Activated T-cell treated with anti-CD3 and anti-CD28 coated beads, Interleukin-2, amount 50 U/mL, for 48 hours (primary cell): ENCODE data around the gene GART.
A peak's percentile ranks its signal among the peaks of the same experiment; 100 is the strongest.
"Not testable (repeated sequence)": the region's sequence is repeated elsewhere in the genome, so short reads cannot be mapped to it uniquely, and the experiment has no call there.

ENCODE experiments used
- DNase-seq, 2 experiments: peaks; one replicate each; pipeline ENCODE4 v3.0.0-alpha.2; 2020

Gene GART

GRCh38 chr21:33541756-33542639 is at the start of gene GART:
Gene GART (minus strand): TSS chr21:33542117. CDS start chr21:33539315, 2,802 bp downstream.
- DNase-seq, result peak; percentile 89 to 92

GRCh38 chr21:33588485-33589335 is 46.8 kb upstream of the GART start, which contains the start of gene DONSON:
Gene DONSON (minus strand): TSS chr21:33588684. CDS start chr21:33588641, 43 bp downstream.
- DNase-seq, result peak; percentile 91 to 94

GRCh38 chr21:33587792-33588484 is 46.0 kb upstream of the GART start:
- no peak for DNase-seq

- no peak for DNase-seq
Measured at GRCh38 chr21:33586927-33587326, 45.0 kb upstream of the GART start.

- DNase-seq, result no peak
Measured at GRCh38 chr21:33584455-33584854, 42.5 kb upstream of the GART start.

- DNase-seq, result no peak
Measured at GRCh38 chr21:33578959-33579542, 37.1 kb upstream of the GART start.

- no peak for DNase-seq
Measured at GRCh38 chr21:33578214-33578613, 36.3 kb upstream of the GART start.

- not testable (repeated sequence) for DNase-seq
Measured at GRCh38 chr21:33576741-33577141, 34.8 kb upstream of the GART start.

GRCh38 chr21:33572350-33572749 is 30.4 kb upstream of the GART start:
- DNase-seq, result no peak

- DNase-seq, result no peak
Measured at GRCh38 chr21:33569991-33570390, 28.1 kb upstream of the GART start.

- DNase-seq, result no peak
Measured at GRCh38 chr21:33568448-33568847, 26.5 kb upstream of the GART start.

GRCh38 chr21:33567914-33568313 is 26.0 kb upstream of the GART start:
- no peak for DNase-seq

GRCh38 chr21:33566514-33566913 is 24.6 kb upstream of the GART start:
- no peak for DNase-seq

- no peak for DNase-seq
Measured at GRCh38 chr21:33562389-33562788, 20.5 kb upstream of the GART start.

GRCh38 chr21:33561373-33561772 is 19.5 kb upstream of the GART start:
- DNase-seq, result no peak

- DNase-seq, result no peak
Measured at GRCh38 chr21:33560965-33561364, 19.0 kb upstream of the GART start.

GRCh38 chr21:33559813-33560212 is 17.9 kb upstream of the GART start:
- DNase-seq, result no peak

GRCh38 chr21:33558777-33559421 is 17.0 kb upstream of the GART start:
- no peak for DNase-seq

- no peak for DNase-seq
Measured at GRCh38 chr21:33557447-33557846, 15.5 kb upstream of the GART start.

GRCh38 chr21:33554982-33555344 is 13.0 kb upstream of the GART start:
- DNase-seq, result no peak

GRCh38 chr21:33554236-33554981 is 12.5 kb upstream of the GART start:
- DNase-seq, result no peak
